Breast epithelium (tissue), 4 donors: ENCODE results near the gene MUS81. TPM values are rescaled to one million over a fixed set of nuclear protein-coding genes. Genes with fewer than 3 reads are reported as not detected.
A peak's percentile ranks its signal among the peaks of the same experiment; 100 is the strongest.

Experiments
- DNase-seq, 2 donors: peaks; one replicate each; pipeline ENCODE4 v3.0.0-alpha.2; 2019; ENCODE audit warnings: low spot score in 2 of 2
- H3K27ac ChIP-seq, 2 donors: fragments of 200-600 bp; sonication (generic) in 1 of 2; one replicate each; pipeline ENCODE4 v1.5.1; 2016 to 2019; ENCODE audit warnings: mild to moderate bottlenecking in 1 of 2
- H3K27me3 ChIP-seq, 2 donors: fragments of 200-600 bp; sonication (generic) in 1 of 2; one replicate each; pipeline versions ENCODE4 v1.5.1 to v1.6.0; 2017 to 2019; ENCODE audit warnings: control low read depth in 1 of 2, mild to moderate bottlenecking in 1 of 2
- H3K36me3 ChIP-seq: fragments of 200-600 bp; one replicate; pipeline ENCODE4 v1.5.1; 2019
- H3K4me1 ChIP-seq, 2 donors: fragments of 200-600 bp; sonication (generic); one replicate each; pipeline ENCODE4 v1.5.1; 2016 to 2019; ENCODE audit warnings: control low read depth in 1 of 2
- H3K4me3 ChIP-seq, 3 donors: fragments of 200-600 bp; sonication (generic); 1 replicate in 2 of 3; 2 replicates in 1 of 3; pipeline ENCODE4 v1.5.1; 2016 to 2019; ENCODE audit warnings: mild to moderate bottlenecking in 3 of 3, moderate library complexity in 2 of 3
- H3K9me3 ChIP-seq, 2 donors: fragments of 200-600 bp; sonication (generic) in 1 of 2; one replicate each; pipeline ENCODE4 v1.5.1; 2016 to 2019; ENCODE audit warnings: control low read depth in 1 of 2
- CTCF ChIP-seq, 3 donors: fragments of 450-650 bp; IDR thresholded peaks; one replicate each; pipeline ENCODE4 v1.5.1; 2016 to 2017; ENCODE audit warnings: antibody characterized with exemption in 3 of 3, mild to moderate bottlenecking in 3 of 3, moderate library complexity in 3 of 3
- POLR2A ChIP-seq: fragments of 450-650 bp; IDR thresholded peaks from one replicate; pipeline ENCODE4 v1.6.1; 2016; ENCODE audit warnings: antibody characterized with exemption, mild to moderate bottlenecking, moderate library complexity
- POLR2AphosphoS5 ChIP-seq, 3 donors: sonication (generic); formaldehyde crosslinking; IDR thresholded peaks; one replicate each; pipeline ENCODE4 v1.6.1; 2017; ENCODE audit warnings: antibody characterized with exemption in 3 of 3
- intact Hi-C: fragments of 100-400 bp; cut with DNase I; formaldehyde crosslinking; loops from one replicate; pipeline ENCODE4 v1.15.1; 2023; ENCODE audit warnings: low total_unique reads
- total RNA-seq, 3 donors: library from RNA; depleted of rRNA; stranded (reverse); fragments of >200 nt; gene quantifications; one replicate each; pipeline ENCODE4 v1.1.0, GENCODE V29; 2016

The MUS81 gene
- total RNA-seq, 3 donors from 2014 or later = 29.8 to 44.6 (median 42.9) TPM

- intact Hi-C loops = no loop called here
- peaks cover 0 to 8% of the 10 kb centered on the region in 2 donors for H3K27me3 ChIP-seq
- DNase-seq = no peak
- TF ChIP-seq CTCF (IDR thresholded peaks at IDR 0.05) (no peak), POLR2AphosphoS5 (IDR thresholded peaks at IDR 0.05) (no peak), POLR2A (no peak)
- H3K4me1 ChIP-seq = peaks cover 4 to 15% of the 10 kb centered on the region in 2 donors
- no peaks in the 10 kb centered on the region for H3K36me3 ChIP-seq
- H3K27ac ChIP-seq = no peak overlapping the region
- no peaks in the 10 kb centered on the region for H3K9me3 ChIP-seq
- no peak overlapping the region for H3K4me3 ChIP-seq
These were observed 36.8 kb downstream of the MUS81 start for GRCh38 chr11:65897020-65897471.

- H3K27me3 ChIP-seq = peaks cover 0 to 8% of the 10 kb centered on the region in 2 donors
- H3K4me3 ChIP-seq = peak overlapping the region; percentile 52 to 89 (median 53)
- no peaks in the 10 kb centered on the region for H3K9me3 ChIP-seq
- H3K27ac ChIP-seq = peak overlapping the region in 1 of 2 donors; percentile 3
- intact Hi-C loops = no loop called here
- TF ChIP-seq CTCF (IDR thresholded peaks at IDR 0.05) (no peak), POLR2A (no peak), POLR2AphosphoS5 (IDR thresholded peaks at IDR 0.05) (no peak)
- DNase-seq = no peak
- H3K36me3 ChIP-seq = no peaks in the 10 kb centered on the region
- peaks cover 0 to 8% of the 10 kb centered on the region in 2 donors for H3K4me1 ChIP-seq
These were observed 38.6 kb downstream of the MUS81 start for GRCh38 chr11:65898656-65899355.

- Histone ChIP-seq H3K9me3 (no peaks in the 10 kb centered on the region), H3K27ac (peak overlapping the region; percentile 46 to 82), H3K36me3 (no peaks in the 10 kb centered on the region), H3K4me3 (peak overlapping the region; percentile 52 to 89 (median 53)), H3K4me1 (peaks cover 0 to 6% of the 10 kb centered on the region in 2 donors), H3K27me3 (peaks cover 0 to 8% of the 10 kb centered on the region in 2 donors)
- TF ChIP-seq POLR2AphosphoS5 (IDR thresholded peaks at IDR 0.05) = no peak
- no peak for TF ChIP-seq CTCF (IDR thresholded peaks at IDR 0.05)
- TF ChIP-seq POLR2A = no peak
- no peak for DNase-seq
- intact Hi-C loops = no loop called here
These were observed 39.3 kb downstream of the MUS81 start for GRCh38 chr11:65899356-65900124.

GRCh38 chr11:65900125-65900898, 40.1 kb downstream of the MUS81 start, which contains the start of gene FOSL1:
Gene FOSL1, minus strand, starts transcription at chr11:65900388. Its CDS starts 49 bp downstream, at chr11:65900339.
- Histone ChIP-seq H3K4me1 (peaks cover 0 to 6% of the 10 kb centered on the region in 2 donors), H3K36me3 (no peaks in the 10 kb centered on the region), H3K27me3 (peaks cover 0 to 8% of the 10 kb centered on the region in 2 donors), H3K4me3 (peak within 1 kb of the TSS; percentile 52 to 89 (median 53)), H3K27ac (peak within 1 kb of the TSS; percentile 46 to 82), H3K9me3 (no peaks in the 10 kb centered on the region)
- intact Hi-C loops = no loop called here
- TF ChIP-seq POLR2AphosphoS5 (IDR thresholded peaks at IDR 0.05) (peak in 2 of 3 donors; percentile 37 to 49), POLR2A (no peak)
- DNase-seq = peak; percentile 87 to 90

- H3K9me3 ChIP-seq = no peaks in the 10 kb centered on the region
- intact Hi-C loops = no loop called here
- peak overlapping the region; percentile 52 to 89 (median 53) for H3K4me3 ChIP-seq
- peak overlapping the region in 1 of 2 donors; percentile 46 for H3K27ac ChIP-seq
- H3K27me3 ChIP-seq = peaks cover 0 to 8% of the 10 kb centered on the region in 2 donors
- DNase-seq = no peak
- no peaks in the 10 kb centered on the region for H3K36me3 ChIP-seq
- H3K4me1 ChIP-seq = peaks cover 0 to 6% of the 10 kb centered on the region in 2 donors
- TF ChIP-seq POLR2A (no peak), POLR2AphosphoS5 (IDR thresholded peaks at IDR 0.05) (no peak), CTCF (IDR thresholded peaks at IDR 0.05) (no peak)
These were observed 40.6 kb downstream of the MUS81 start for GRCh38 chr11:65900899-65901180.
